Ectodermal cell (in vitro differentiated cells): ENCODE results near the gene CFP.

Source experiments
- H3K27ac ChIP-seq: 2 replicates; pipeline ENCODE4 v1.7.0; 2013; ENCODE audit warnings: mild to moderate bottlenecking, low read depth, low read length; ENCODE audit not compliant: insufficient read depth, poor library complexity, severe bottlenecking
- H3K27me3 ChIP-seq: 2 replicates; pipeline ENCODE4 v1.7.0; 2013; ENCODE audit warnings: mild to moderate bottlenecking, low read length; ENCODE audit not compliant: insufficient read depth, control insufficient read depth, poor library complexity, severe bottlenecking
- H3K36me3 ChIP-seq: one replicate; pipeline ENCODE4 v1.7.0; 2013; ENCODE audit warnings: low read length; ENCODE audit not compliant: control insufficient read depth, insufficient read depth
- H3K4me1 ChIP-seq: one replicate; pipeline ENCODE4 v1.7.0; 2013; ENCODE audit warnings: low read length; ENCODE audit not compliant: control insufficient read depth, insufficient read depth
- H3K4me3 ChIP-seq: 2 replicates; pipeline ENCODE4 v1.7.0; 2013; ENCODE audit warnings: low read depth, low read length, control low read depth; ENCODE audit not compliant: insufficient read depth
- H3K9me3 ChIP-seq: 2 replicates; pipeline ENCODE4 v1.7.0; 2013; ENCODE audit warnings: mild to moderate bottlenecking, low read length, moderate library complexity; ENCODE audit not compliant: control insufficient read depth
- WGBS, 2 experiments: methylation state at CpG; one replicate each; pipeline ENCODE4 v1.1.7; 2013; ENCODE audit warnings: missing lambda C conversion rate in 2 of 2; 5-methylcytosine and 5-hydroxymethylcytosine counted together

Gene CFP

DNA sequence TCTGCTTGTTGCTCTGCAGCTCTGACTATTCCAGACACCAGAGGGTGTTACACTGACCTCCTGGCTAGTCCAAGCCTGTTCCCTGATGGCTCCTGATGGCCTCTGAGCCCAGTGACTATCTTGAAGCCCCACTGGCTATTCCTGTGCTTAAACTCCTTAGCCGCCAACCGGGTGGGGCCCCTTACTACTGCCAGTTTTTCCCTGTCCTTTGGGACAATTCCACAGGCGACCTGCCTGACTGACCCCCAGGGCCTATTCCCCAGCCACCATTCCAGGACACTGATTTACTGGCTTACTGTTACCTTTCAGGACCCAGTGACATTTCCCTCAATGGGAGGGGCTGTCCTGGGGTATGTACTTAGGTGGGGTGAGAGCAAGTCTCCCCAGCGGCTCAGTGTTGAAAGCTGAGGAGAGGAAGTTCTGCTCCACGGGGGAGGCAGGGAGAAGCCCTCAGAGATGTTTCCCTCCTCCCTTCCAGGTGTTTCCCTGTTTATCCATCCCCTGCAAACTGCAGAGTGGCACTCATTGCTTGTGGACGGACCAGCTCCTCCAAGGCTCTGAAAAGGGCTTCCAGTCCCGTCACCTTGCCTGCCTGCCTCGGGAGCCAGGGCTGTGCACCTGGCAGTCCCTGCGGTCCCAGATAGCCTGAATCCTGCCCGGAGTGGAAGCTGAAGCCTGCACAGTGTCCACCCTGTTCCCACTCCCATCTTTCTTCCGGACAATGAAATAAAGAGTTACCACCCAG is 43.5 kb downstream of the CFP start:
- WGBS, 2 experiments: 84 to 87% methylated on average over 11 of the region's 11 CpGs
- Histone ChIP-seq H3K9me3 (no peaks in the 10 kb centered on the region), H3K27me3 (no peaks in the 10 kb centered on the region), H3K27ac (no peak overlapping the region), H3K36me3 (no peaks in the 10 kb centered on the region), H3K4me1 (peaks cover 4% of the 10 kb centered on the region), H3K4me3 (no peak overlapping the region)

DNA sequence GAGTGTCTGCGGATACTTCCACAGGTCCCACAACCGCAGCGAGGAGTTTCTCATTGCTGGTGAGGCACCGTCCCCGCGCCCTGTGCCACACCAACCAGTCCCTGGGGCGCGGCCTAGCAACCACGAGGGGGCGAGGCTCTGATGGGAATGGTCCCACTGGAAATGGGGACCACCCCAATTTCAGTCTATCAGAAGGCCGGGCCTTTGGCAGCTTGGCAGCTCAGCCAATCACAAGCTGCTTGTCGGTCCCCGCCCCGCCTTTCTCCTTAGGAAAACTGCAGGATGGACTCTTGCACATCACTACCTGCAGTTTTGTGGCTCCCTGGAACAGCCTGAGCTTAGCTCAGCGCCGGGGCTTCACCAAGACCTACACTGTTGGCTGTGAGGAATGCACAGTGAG is 44.5 kb downstream of the CFP start:
- Histone ChIP-seq H3K9me3 (no peaks in the 10 kb centered on the region), H3K27ac (no peak overlapping the region), H3K4me1 (peaks cover 4% of the 10 kb centered on the region), H3K27me3 (no peaks in the 10 kb centered on the region), H3K4me3 (no peak overlapping the region), H3K36me3 (no peaks in the 10 kb centered on the region)
- 90 to 93% methylated on average over 16 of the region's 16 CpGs for WGBS, 2 experiments

DNA sequence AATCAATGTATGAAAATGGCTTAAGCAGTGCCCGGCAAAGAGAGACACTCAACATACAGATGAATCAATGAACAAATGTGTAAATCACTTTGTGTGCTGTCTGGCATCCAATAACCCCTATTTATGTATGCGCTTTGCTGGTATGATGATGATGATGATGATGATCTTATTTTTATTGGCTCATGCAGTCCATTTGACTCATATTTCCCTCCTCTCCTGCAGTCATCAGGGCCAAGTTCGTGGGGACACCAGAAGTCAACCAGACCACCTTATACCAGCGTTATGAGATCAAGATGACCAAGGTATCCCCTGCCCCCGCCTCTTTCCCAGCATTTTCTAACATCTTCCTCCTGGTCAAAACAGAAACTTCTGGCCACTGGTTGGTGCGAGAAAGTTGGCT is 45.0 kb downstream of the CFP start:
- 93 to 98% methylated on average over 3 to 5 of the region's 6 CpGs for WGBS, 2 experiments
- no peak overlapping the region for H3K27ac ChIP-seq
- no peak overlapping the region for H3K4me3 ChIP-seq

DNA sequence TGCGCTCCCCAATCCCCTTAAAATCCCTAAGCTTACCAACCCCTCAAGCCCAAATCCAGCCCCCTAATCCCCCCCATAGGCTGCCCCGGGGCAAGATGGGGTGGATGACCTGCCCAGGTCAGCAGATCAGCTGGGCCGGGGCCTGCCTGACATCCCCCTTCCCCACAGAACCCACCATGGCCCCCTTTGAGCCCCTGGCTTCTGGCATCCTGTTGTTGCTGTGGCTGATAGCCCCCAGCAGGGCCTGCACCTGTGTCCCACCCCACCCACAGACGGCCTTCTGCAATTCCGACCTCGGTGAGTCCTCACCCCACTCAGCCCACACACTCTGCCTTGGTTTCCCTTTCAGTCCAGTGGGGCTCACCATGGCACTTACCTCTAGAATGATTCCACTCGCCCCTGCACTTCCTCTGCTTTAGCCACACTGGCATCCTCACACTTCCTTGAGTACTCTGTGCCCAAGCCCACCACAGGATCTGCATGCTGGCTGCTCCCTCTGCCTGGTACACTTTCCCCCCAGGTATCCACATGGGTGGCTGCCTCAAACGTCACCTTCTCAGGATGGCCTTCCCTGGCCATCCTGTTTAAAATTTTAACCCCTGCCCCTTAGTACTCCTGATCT is 46.4 kb downstream of the CFP start:
- Histone ChIP-seq H3K27ac (no peak overlapping the region), H3K9me3 (no peaks in the 10 kb centered on the region), H3K36me3 (no peaks in the 10 kb centered on the region), H3K4me1 (peaks cover 4% of the 10 kb centered on the region), H3K27me3 (no peaks in the 10 kb centered on the region), H3K4me3 (no peak overlapping the region)
- WGBS, 2 experiments: 83% methylated on average over 8 of the region's 8 CpGs

More for the DNA sequence above, 45.0 kb downstream of the CFP start:
- Histone ChIP-seq H3K27me3 (no peaks in the 10 kb centered on the region), H3K36me3 (no peaks in the 10 kb centered on the region), H3K9me3 (no peaks in the 10 kb centered on the region), H3K4me1 (peaks cover 4% of the 10 kb centered on the region)

DNA sequence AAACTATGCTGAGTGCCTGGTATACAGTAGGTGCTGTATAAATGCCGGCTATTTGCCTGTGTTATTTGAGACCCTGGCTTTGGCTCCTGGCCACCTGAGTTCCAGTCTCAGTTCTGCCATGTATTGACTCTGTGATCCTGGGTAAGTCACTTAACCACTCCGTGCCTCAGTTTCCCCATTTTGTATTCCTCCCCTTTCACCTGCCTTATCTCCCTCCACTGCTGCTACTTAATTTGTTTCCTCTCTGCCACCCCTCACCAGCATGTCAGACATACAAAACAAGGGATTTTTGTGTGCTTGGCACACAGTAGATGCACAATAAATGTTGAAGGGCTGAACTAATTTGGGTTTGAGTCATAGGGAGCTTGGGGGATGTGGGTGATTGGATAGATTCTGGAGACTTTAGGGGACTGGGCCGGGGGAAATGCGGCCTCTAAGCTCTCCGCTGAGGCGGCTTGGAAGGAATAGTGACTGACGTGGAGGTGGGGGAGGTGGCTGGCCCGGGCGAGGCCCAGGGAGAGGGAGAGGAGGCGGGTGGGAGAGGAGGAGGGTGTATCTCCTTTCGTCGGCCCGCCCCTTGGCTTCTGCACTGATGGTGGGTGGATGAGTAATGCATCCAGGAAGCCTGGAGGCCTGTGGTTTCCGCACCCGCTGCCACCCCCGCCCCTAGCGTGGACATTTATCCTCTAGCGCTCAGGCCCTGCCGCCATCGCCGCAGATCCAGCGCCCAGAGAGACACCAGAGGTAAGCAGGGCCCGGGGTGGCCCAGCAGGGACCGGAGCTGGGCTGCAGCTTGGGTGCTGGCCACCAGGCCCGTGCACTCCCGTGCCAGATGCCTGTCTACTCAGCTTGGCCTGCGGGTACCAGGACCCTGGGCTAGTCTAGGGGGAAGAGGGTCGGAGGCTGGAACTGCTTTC is 47.7 kb downstream of the CFP start, which contains the start of gene TIMP1:
Gene TIMP1, plus strand, starts transcription at position 706 of the 917 bp plus-strand sequence. CDS start 980 bp downstream, outside the sequence.
- Histone ChIP-seq H3K27ac (no peak within 1 kb of the TSS), H3K4me1 (peaks cover 4% of the 10 kb centered on the region), H3K4me3 (peak within 1 kb of the TSS; percentile 44), H3K27me3 (no peaks in the 10 kb centered on the region), H3K9me3 (no peaks in the 10 kb centered on the region), H3K36me3 (no peaks in the 10 kb centered on the region)
- WGBS, 2 experiments: 5 to 7% methylated on average over 28 of the region's 28 CpGs

DNA sequence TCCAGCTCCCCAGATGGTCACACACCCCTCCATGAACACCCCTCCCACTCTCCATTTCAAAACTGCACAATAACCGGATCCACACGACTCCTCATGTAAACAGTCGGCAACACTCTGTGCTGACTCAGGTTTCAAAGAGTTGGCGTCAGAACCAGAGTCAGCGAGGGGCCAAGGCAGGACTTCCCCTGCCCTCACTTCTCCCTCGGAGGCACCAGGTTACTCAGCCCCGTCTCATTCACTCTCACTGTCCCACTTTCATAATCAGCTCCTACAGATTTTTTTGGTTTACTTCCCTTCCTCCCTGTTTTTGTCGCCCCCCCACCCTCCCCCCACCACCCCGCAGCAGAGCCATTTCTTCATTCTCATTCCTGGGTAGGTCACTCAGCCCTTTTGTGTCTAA is 50.2 kb downstream of the CFP start:
- no peaks in the 10 kb centered on the region for H3K36me3 ChIP-seq
- 87 to 94% methylated on average over 7 to 8 of the region's 9 CpGs for whole genome bisulfite sequencing, 2 experiments
- H3K4me3 ChIP-seq: no peak overlapping the region
- H3K27ac ChIP-seq: no peak overlapping the region
- peaks cover 4% of the 10 kb centered on the region for H3K4me1 ChIP-seq
- H3K27me3 ChIP-seq: no peaks in the 10 kb centered on the region
- H3K9me3 ChIP-seq: no peaks in the 10 kb centered on the region

DNA sequence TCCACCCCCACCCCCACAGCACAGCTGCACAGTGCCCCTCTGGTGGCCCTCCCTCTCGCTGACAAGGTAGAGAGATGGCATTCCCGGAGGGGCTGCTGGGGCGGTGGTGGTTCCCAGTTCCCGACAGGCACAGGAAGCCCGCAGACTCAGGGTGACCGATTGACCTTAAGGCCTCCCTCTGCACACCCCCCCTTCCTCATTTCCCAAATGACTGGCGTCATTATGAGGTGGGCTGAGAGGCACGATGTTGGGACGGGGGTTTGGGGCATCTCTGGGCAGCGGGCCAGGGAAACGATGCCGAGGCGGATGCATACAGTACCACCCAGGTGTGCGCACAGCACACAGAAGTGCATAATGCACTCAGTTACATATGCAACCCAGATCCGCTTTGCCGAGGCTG is 51.0 kb downstream of the CFP start:
- H3K4me3 ChIP-seq: no peak overlapping the region
- H3K9me3 ChIP-seq: no peaks in the 10 kb centered on the region
- WGBS, 2 experiments: 77 to 83% methylated on average over 15 to 16 of the region's 16 CpGs
- H3K36me3 ChIP-seq: no peaks in the 10 kb centered on the region
- H3K27me3 ChIP-seq: no peaks in the 10 kb centered on the region
- no peak overlapping the region for H3K27ac ChIP-seq
- H3K4me1 ChIP-seq: peaks cover 4% of the 10 kb centered on the region

DNA sequence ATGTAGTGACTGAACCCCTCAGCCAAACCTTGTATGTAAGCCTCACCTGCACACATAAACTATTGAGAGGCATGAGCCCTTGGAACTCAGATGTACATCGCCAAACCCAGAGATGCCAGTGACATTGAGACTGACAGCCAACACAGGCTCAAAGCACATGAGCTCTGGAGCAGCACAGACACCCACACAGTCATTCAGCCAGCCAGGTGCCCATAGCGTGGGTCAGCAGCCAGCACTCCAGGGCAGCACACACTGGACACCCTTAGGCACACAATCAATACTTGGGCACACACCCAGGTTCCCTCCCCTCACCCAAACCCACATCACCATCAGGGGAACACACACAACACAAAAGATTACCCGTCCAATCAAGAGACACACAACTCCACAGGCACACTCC is 51.8 kb downstream of the CFP start:
- WGBS, 2 experiments: 78 to 86% methylated on average over 3 of the region's 3 CpGs
- Histone ChIP-seq H3K27ac (no peak overlapping the region), H3K36me3 (no peaks in the 10 kb centered on the region), H3K4me3 (no peak overlapping the region), H3K9me3 (no peaks in the 10 kb centered on the region), H3K4me1 (peaks cover 2% of the 10 kb centered on the region), H3K27me3 (no peaks in the 10 kb centered on the region)

DNA sequence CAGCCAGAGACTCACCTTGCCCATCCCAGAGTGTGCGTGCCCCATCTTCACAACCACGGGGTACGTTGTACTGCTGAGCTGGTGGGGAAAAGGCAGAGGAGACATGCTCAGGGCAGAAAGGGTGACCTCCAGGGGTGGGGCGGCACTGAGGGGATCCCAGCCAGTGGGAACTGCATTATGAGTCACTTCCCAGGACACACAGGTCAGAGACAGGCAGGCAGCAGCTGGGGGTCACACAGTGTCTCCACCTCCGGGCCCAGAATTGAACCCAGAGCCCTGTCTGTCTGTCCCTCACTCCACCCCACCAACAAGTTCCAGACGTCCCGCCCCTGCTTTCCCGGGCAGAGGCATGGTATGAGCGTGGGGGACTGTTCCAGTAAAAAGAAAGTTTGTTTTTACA is 52.3 kb downstream of the CFP start:
- Histone ChIP-seq H3K4me3 (no peak overlapping the region), H3K36me3 (no peaks in the 10 kb centered on the region), H3K27ac (no peak overlapping the region), H3K4me1 (no peaks in the 10 kb centered on the region), H3K27me3 (no peaks in the 10 kb centered on the region), H3K9me3 (no peaks in the 10 kb centered on the region)
- WGBS, 2 experiments: 83 to 86% methylated on average over 5 to 9 of the region's 9 CpGs
